ENCODE data around the gene UNC13D. TPM values are rescaled to one million over a fixed set of nuclear protein-coding genes. Genes with fewer than 3 reads are reported as not detected.

The UNC13D gene
- polyA plus RNA-seq, 1 donor (not counting 4 experiments of a cell fraction or from before 2014, with no cell fraction given), result 0.25 TPM

- no peaks in the 10 kb centered on the region for H3K9me3 ChIP-seq (ENCODE audit: control insufficient read depth, low read depth, low read length)
- H2AFZ ChIP-seq (ENCODE audit: control insufficient read depth, low read length), result no peak overlapping the region
- no peaks in the 10 kb centered on the region for H3K9me1 ChIP-seq (ENCODE audit: control insufficient read depth, extremely low read depth, insufficient read depth, low read length)
- FAIRE-seq, result no peak
- H3K4me2 ChIP-seq (ENCODE audit: control insufficient read depth, extremely low read depth, insufficient read depth, low read depth, low read length), result no peak overlapping the region
- H3K9ac ChIP-seq (ENCODE audit: control insufficient read depth, extremely low read depth, insufficient read depth, low read length), result no peak overlapping the region
- DNase-seq (ENCODE audit: low read depth, low spot score), result no peak
- peaks cover 3% of the 10 kb centered on the region for H3K4me1 ChIP-seq (ENCODE audit: control insufficient read depth, extremely low read depth, insufficient read depth, low read length)
- no peaks in the 10 kb centered on the region for H4K20me1 ChIP-seq (ENCODE audit: control insufficient read depth, extremely low read depth, insufficient read depth, low read length)
- dilution Hi-C loops (cut with MboI; ENCODE audit: extremely low pct_ligation_motif_present, low sequenced_read_pairs), result no loop called here
- H3K79me2 ChIP-seq (ENCODE audit: control insufficient read depth, insufficient read depth, low read length), result no peaks in the 10 kb centered on the region
- peaks cover 4 to 8% of the 10 kb centered on the region in 2 experiments for H3K36me3 ChIP-seq (ENCODE audit: control insufficient read depth in 2 of 2, extremely low read depth in 1 of 2, insufficient read depth in 2 of 2, low read length in 2 of 2)
- H3K27me3 ChIP-seq (ENCODE audit: control insufficient read depth, extremely low read depth, insufficient read depth, low read length), result no peaks in the 10 kb centered on the region
- no peak overlapping the region for H3K4me3 ChIP-seq (ENCODE audit: control insufficient read depth in 2 of 3, extremely low read depth in 1 of 3, insufficient read depth in 2 of 3, low read depth in 1 of 3, low read length in 3 of 3)
- TF ChIP-seq CTCF (optimal IDR thresholded peaks at IDR 0.05 in 1 of 3, IDR thresholded peaks at IDR 0.05 in 1 of 3, conservative IDR thresholded peaks at IDR 0.05 in 1 of 3; ENCODE audit: extremely low read depth in 1 of 3, insufficient read depth in 2 of 3, low read length in 3 of 3) (no peak), EZH2 (IDR thresholded peaks at IDR 0.05; ENCODE audit: low read length) (no peak)
- H3K27ac ChIP-seq (ENCODE audit: control insufficient read depth, insufficient read depth, low read length), result no peak overlapping the region
Observed at GRCh38 chr17:75826561-75827307, 17.5 kb downstream of the UNC13D start.

DNA sequence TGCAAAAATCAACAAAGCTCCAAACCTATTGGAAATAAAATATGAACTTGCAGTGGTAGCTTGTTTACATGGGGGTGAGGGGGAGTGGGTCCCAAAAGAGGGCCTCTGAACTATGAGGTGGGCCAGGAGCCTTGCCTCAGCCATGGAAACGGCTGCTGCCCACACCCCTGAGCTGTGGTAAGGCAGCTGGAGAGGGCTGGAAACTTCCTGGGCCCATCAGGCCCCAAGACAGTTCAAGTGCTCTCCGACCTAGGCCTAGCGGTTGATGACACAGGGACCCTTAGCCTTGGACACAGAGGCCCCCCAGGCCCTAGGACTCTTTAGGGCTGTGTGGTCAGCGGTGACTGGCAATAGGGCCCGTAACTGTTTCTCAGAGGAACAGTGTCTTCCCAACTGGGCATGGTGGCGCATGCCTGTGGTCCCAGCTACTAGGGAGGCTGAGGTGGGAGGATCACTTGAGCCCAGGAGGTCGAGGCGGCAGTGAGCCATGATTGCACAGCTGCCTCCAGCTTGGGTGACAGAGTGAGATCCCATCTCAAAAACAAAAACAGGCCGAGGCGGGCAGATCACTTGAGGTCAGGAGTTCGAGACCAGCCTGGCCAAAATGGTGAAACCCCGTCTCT lies 18.3 kb downstream of the UNC13D start:
- Histone ChIP-seq H3K9ac (ENCODE audit: control insufficient read depth, extremely low read depth, insufficient read depth, low read length) (no peak overlapping the region), H3K27ac (ENCODE audit: control insufficient read depth, insufficient read depth, low read length) (no peak overlapping the region), H3K9me3 (ENCODE audit: control insufficient read depth, low read depth, low read length) (no peaks in the 10 kb centered on the region), H3K27me3 (ENCODE audit: control insufficient read depth, extremely low read depth, insufficient read depth, low read length) (no peaks in the 10 kb centered on the region), H2AFZ (ENCODE audit: control insufficient read depth, low read length) (no peak overlapping the region), H3K79me2 (ENCODE audit: control insufficient read depth, insufficient read depth, low read length) (no peaks in the 10 kb centered on the region), H3K4me3 (ENCODE audit: control insufficient read depth in 2 of 3, extremely low read depth in 1 of 3, insufficient read depth in 2 of 3, low read depth in 1 of 3, low read length in 3 of 3) (no peak overlapping the region), H3K36me3 (ENCODE audit: control insufficient read depth in 2 of 2, extremely low read depth in 1 of 2, insufficient read depth in 2 of 2, low read length in 2 of 2) (peaks cover 10 to 11% of the 10 kb centered on the region in 2 experiments), H3K4me2 (ENCODE audit: control insufficient read depth, extremely low read depth, insufficient read depth, low read depth, low read length) (no peak overlapping the region), H4K20me1 (ENCODE audit: control insufficient read depth, extremely low read depth, insufficient read depth, low read length) (no peaks in the 10 kb centered on the region), H3K4me1 (ENCODE audit: control insufficient read depth, extremely low read depth, insufficient read depth, low read length) (peaks cover 3% of the 10 kb centered on the region), H3K9me1 (ENCODE audit: control insufficient read depth, extremely low read depth, insufficient read depth, low read length) (no peaks in the 10 kb centered on the region)
- no peak for TF ChIP-seq EZH2 (IDR thresholded peaks at IDR 0.05; ENCODE audit: low read length)
- TF ChIP-seq CTCF (optimal IDR thresholded peaks at IDR 0.05 in 1 of 3, IDR thresholded peaks at IDR 0.05 in 1 of 3, conservative IDR thresholded peaks at IDR 0.05 in 1 of 3; ENCODE audit: extremely low read depth in 1 of 3, insufficient read depth in 2 of 3, low read length in 3 of 3), result no peak
- no peak for FAIRE-seq
- dilution Hi-C loops (cut with MboI; ENCODE audit: extremely low pct_ligation_motif_present, low sequenced_read_pairs), result no loop called here
- no peak for DNase-seq (ENCODE audit: low read depth, low spot score)
